ENCODE results near the gene SBNO1.
A peak's percentile ranks its signal among the peaks of the same experiment; 100 is the strongest.

SBNO1 gene

DNA sequence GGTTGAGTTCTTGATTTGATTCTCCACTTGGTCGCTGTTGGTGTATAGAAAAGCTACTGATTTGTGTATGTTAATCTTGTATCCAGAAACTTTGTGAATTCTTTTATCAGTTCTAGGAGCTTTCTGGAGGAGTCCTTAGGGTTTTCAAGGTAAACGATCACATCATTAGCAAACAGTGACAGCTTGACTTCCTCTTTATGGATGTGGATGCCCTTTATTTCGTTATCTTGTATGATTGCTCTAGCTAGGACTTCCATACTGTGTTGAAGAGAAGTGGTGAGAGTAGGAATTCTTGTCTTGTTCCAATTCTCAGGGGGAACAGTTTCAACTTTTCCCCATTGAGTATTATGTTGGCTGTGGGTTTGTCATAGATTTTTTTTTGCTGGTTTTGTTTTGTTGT is 119.0 kb downstream of the SBNO1 start:
- no peaks in the 10 kb centered on the region for H3F3A ChIP-seq (ENCODE audit: insufficient read depth, low read length)
- H3K9me3 ChIP-seq (ENCODE audit: low read length), result no peaks in the 10 kb centered on the region
- H2AFZ ChIP-seq (ENCODE audit: low read length), result no peak overlapping the region
- no peaks in the 10 kb centered on the region for H4K20me1 ChIP-seq (ENCODE audit: insufficient read depth, low read length)
- H3K9me2 ChIP-seq (ENCODE audit: low read depth, low read length), result no peaks in the 10 kb centered on the region
- H3K36me3 ChIP-seq (ENCODE audit: insufficient read depth, low read length), result peaks cover 75% of the 10 kb centered on the region
- H3K27ac ChIP-seq (ENCODE audit: low read depth, low read length, poor library complexity, severe bottlenecking), result no peak overlapping the region
- no peak overlapping the region for H3K4me3 ChIP-seq (ENCODE audit: low read depth, low read length, poor library complexity, severe bottlenecking)
- H3K79me2 ChIP-seq (ENCODE audit: insufficient read depth, low read length), result peaks cover 56% of the 10 kb centered on the region
- H3K27me3 ChIP-seq (ENCODE audit: insufficient read depth, low read length), result no peaks in the 10 kb centered on the region
- no peak overlapping the region for H3K4me2 ChIP-seq (ENCODE audit: low read length)
- no peak overlapping the region for H3K9ac ChIP-seq (ENCODE audit: low read length)
- H3K4me1 ChIP-seq (ENCODE audit: insufficient read depth, low read length, severe bottlenecking), result peaks cover 22% of the 10 kb centered on the region
- no peak for TF ChIP-seq EZH2 (IDR thresholded peaks at IDR 0.05; ENCODE audit: borderline replicate concordance, low read length)
- TF ChIP-seq, protein P1, sequence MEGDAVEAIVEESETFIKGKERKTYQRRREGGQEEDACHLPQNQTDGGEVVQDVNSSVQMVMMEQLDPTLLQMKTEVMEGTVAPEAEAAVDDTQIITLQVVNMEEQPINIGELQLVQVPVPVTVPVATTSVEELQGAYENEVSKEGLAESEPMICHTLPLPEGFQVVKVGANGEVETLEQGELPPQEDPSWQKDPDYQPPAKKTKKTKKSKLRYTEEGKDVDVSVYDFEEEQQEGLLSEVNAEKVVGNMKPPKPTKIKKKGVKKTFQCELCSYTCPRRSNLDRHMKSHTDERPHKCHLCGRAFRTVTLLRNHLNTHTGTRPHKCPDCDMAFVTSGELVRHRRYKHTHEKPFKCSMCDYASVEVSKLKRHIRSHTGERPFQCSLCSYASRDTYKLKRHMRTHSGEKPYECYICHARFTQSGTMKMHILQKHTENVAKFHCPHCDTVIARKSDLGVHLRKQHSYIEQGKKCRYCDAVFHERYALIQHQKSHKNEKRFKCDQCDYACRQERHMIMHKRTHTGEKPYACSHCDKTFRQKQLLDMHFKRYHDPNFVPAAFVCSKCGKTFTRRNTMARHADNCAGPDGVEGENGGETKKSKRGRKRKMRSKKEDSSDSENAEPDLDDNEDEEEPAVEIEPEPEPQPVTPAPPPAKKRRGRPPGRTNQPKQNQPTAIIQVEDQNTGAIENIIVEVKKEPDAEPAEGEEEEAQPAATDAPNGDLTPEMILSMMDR (IDR thresholded peaks at IDR 0.05; ENCODE audit: low read length), result no peak

DNA sequence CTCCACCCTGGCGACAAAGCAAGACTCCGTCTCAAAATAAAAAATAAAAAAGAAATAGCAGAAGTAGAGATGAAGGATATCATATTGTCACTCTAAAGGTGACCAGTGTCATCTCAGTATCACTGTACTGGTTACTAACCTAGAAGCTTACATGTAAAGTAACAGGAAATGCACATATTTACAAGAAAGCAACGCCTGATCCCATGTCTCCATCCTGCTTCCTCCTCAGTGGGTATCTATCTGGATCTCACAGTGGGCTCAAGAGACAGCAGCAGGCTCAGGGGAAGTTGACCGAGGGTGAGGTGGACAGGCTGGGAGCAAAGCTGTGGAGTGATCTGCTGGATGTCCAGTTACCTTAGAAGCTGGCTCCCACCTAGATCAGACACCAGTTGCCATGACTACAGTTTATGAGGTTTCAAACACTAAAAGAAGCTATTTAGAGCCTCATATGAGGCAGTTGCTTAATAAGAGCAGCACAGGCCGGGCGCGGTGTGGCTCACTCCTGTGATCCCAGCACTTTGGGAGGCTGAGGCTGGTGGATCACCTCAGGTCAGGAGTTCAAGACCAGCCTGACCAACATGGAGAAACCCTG is 120.9 kb downstream of the SBNO1 start:
- Histone ChIP-seq H3K79me2 (ENCODE audit: insufficient read depth, low read length) (peaks cover 57% of the 10 kb centered on the region), H3K9me3 (ENCODE audit: low read length) (no peaks in the 10 kb centered on the region), H3K9me2 (ENCODE audit: low read depth, low read length) (no peaks in the 10 kb centered on the region), H3K4me2 (ENCODE audit: low read length) (no peak overlapping the region), H3K4me1 (ENCODE audit: insufficient read depth, low read length, severe bottlenecking) (peaks cover 16% of the 10 kb centered on the region), H3K36me3 (ENCODE audit: insufficient read depth, low read length) (peaks cover 78% of the 10 kb centered on the region), H4K20me1 (ENCODE audit: insufficient read depth, low read length) (no peaks in the 10 kb centered on the region), H3K27ac (ENCODE audit: low read depth, low read length, poor library complexity, severe bottlenecking) (no peak overlapping the region), H3F3A (ENCODE audit: insufficient read depth, low read length) (no peaks in the 10 kb centered on the region), H3K9ac (ENCODE audit: low read length) (no peak overlapping the region), H2AFZ (ENCODE audit: low read length) (no peak overlapping the region), H3K4me3 (ENCODE audit: low read depth, low read length, poor library complexity, severe bottlenecking) (no peak overlapping the region), H3K27me3 (ENCODE audit: insufficient read depth, low read length) (no peaks in the 10 kb centered on the region)
- TF ChIP-seq, protein P1 (IDR thresholded peaks at IDR 0.05; ENCODE audit: low read length), result no peak
- TF ChIP-seq EZH2 (IDR thresholded peaks at IDR 0.05; ENCODE audit: borderline replicate concordance, low read length), result no peak

DNA sequence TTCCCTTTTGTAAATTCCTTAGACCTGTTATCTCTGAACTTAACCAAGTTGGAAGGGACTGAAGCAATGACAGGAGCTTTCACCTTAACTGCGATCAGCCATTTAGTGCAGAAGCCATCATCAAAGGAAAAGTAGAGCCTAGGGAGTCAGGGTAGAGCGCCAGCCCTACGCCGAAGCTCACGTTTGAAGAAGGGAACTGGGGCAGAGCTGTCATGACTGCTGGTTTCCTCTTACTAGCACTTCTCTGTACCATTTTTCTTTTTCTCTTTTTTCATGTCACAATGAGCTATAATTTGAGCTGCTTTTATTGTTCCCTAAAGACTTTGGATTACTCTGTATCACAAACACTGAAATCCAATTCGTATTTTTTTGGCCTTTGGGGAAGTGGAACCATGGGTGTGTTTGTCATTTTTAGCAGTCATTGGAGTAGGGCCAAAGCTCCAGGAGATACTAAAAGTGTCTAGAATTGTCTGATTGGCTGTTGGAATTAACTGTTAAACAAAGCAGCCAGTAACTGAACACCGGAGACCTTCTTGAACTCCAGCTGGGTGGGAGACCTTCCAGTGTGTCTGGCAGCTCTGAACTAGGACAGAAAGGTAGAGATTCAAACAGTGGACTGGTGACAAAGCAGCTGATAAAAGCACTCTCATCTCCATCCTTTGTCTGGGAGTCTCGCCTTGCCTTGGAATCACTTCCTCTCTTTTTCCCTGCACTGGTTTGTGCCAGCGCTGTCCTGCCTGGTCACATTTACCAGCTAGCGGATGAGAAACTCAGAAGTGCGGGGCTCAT is 122.3 kb downstream of the SBNO1 start:
- H4K20me1 ChIP-seq (ENCODE audit: insufficient read depth, low read length), result no peaks in the 10 kb centered on the region
- H3K27me3 ChIP-seq (ENCODE audit: insufficient read depth, low read length), result no peaks in the 10 kb centered on the region
- peaks cover 76% of the 10 kb centered on the region for H3K36me3 ChIP-seq (ENCODE audit: insufficient read depth, low read length)
- no peak overlapping the region; the same call in 1 of the 2 replicates for H3K9ac ChIP-seq (ENCODE audit: low read length)
- H3K79me2 ChIP-seq (ENCODE audit: insufficient read depth, low read length), result peaks cover 51% of the 10 kb centered on the region
- peak overlapping the region; percentile 74 for H3K27ac ChIP-seq (ENCODE audit: low read depth, low read length, poor library complexity, severe bottlenecking)
- H2AFZ ChIP-seq (ENCODE audit: low read length), result no peak overlapping the region
- H3K4me3 ChIP-seq (ENCODE audit: low read depth, low read length, poor library complexity, severe bottlenecking), result no peak overlapping the region
- H3F3A ChIP-seq (ENCODE audit: insufficient read depth, low read length), result peaks cover 3% of the 10 kb centered on the region; the same call in 1 of the 2 replicates
- H3K4me2 ChIP-seq (ENCODE audit: low read length), result peak overlapping the region; percentile 19; the same call in 1 of the 2 replicates
- TF ChIP-seq, protein P1 (IDR thresholded peaks at IDR 0.05; ENCODE audit: low read length), result no peak
- no peaks in the 10 kb centered on the region for H3K9me3 ChIP-seq (ENCODE audit: low read length)
- H3K9me2 ChIP-seq (ENCODE audit: low read depth, low read length), result no peaks in the 10 kb centered on the region
- H3K4me1 ChIP-seq (ENCODE audit: insufficient read depth, low read length, severe bottlenecking), result peaks cover 21% of the 10 kb centered on the region

All from OCI-LY1 (cell line).